Measurements from ENCODE around the gene INSL4. TPM values are rescaled to one million over a fixed set of nuclear protein-coding genes. Genes with fewer than 3 reads are reported as not detected.

The INSL4 gene

Small RNA genes within 50 kb of the gene (small RNA-seq; reads per million reads assigned to genes)
- not detected for gene AL133547.1 (ENCODE audit: insufficient read depth)

Measured in neuronal stem cell (in vitro differentiated cells).